ENCODE results near the gene NUAK1. TPM values are rescaled to one million over a fixed set of nuclear protein-coding genes. Genes with fewer than 3 reads are reported as not detected.

The NUAK1 gene
- total RNA-seq, 2 donors from 2014 or later: 16.9 to 30.1 TPM

- no peak for TF ChIP-seq CTCF (IDR thresholded peaks at IDR 0.05)
- Histone ChIP-seq H3K27ac (no peak overlapping the region), H3K4me1 (peaks cover 0 to 54% of the 10 kb centered on the region in 2 donors), H3K9me3 (no peaks in the 10 kb centered on the region), H3K4me3 (no peak overlapping the region), H3K27me3 (no peaks in the 10 kb centered on the region), H3K36me3 (peaks cover 25% of the 10 kb centered on the region)
- no peak for DNase-seq (ENCODE audit: low spot score)
Measured at GRCh38 chr12:106086696-106087095, 52.1 kb downstream of the NUAK1 start.

- Histone ChIP-seq H3K4me3 (no peak overlapping the region), H3K27me3 (no peaks in the 10 kb centered on the region), H3K36me3 (peaks cover 31% of the 10 kb centered on the region), H3K27ac (no peak overlapping the region), H3K9me3 (no peaks in the 10 kb centered on the region), H3K4me1 (peaks cover 0 to 54% of the 10 kb centered on the region in 2 donors)
- no peak for DNase-seq (ENCODE audit: low spot score)
- no peak for TF ChIP-seq CTCF (IDR thresholded peaks at IDR 0.05)
Measured at GRCh38 chr12:106085213-106085612, 53.5 kb downstream of the NUAK1 start.

- Histone ChIP-seq H3K4me3 (no peak overlapping the region), H3K36me3 (peaks cover 31% of the 10 kb centered on the region), H3K27ac (peak overlapping the region in 1 of 2 donors; percentile 31), H3K4me1 (peaks cover 0 to 54% of the 10 kb centered on the region in 2 donors), H3K9me3 (no peaks in the 10 kb centered on the region), H3K27me3 (no peaks in the 10 kb centered on the region)
- no peak for TF ChIP-seq CTCF (IDR thresholded peaks at IDR 0.05)
- DNase-seq (ENCODE audit: low spot score): no peak
Measured at GRCh38 chr12:106084759-106085158, 54.0 kb downstream of the NUAK1 start.

- no peak for DNase-seq (ENCODE audit: low spot score)
- no peak for TF ChIP-seq CTCF (IDR thresholded peaks at IDR 0.05)
- H3K27me3 ChIP-seq: no peaks in the 10 kb centered on the region
- H3K9me3 ChIP-seq: no peaks in the 10 kb centered on the region
- peaks cover 31% of the 10 kb centered on the region for H3K36me3 ChIP-seq
- peak overlapping the region in 1 of 2 donors; percentile 31 for H3K27ac ChIP-seq
- no peak overlapping the region for H3K4me3 ChIP-seq
- H3K4me1 ChIP-seq: peaks cover 0 to 54% of the 10 kb centered on the region in 2 donors
Measured at GRCh38 chr12:106084014-106084671, 54.6 kb downstream of the NUAK1 start.

- peaks cover 0 to 60% of the 10 kb centered on the region in 2 donors for H3K4me1 ChIP-seq
- H3K4me3 ChIP-seq: no peak overlapping the region
- DNase-seq (ENCODE audit: low spot score): no peak
- H3K9me3 ChIP-seq: no peaks in the 10 kb centered on the region
- no peaks in the 10 kb centered on the region for H3K27me3 ChIP-seq
- H3K27ac ChIP-seq: peak overlapping the region in 1 of 2 donors; percentile 85
- TF ChIP-seq CTCF (IDR thresholded peaks at IDR 0.05): no peak
- peaks cover 40% of the 10 kb centered on the region for H3K36me3 ChIP-seq
Measured at GRCh38 chr12:106082216-106083175, 56.3 kb downstream of the NUAK1 start.

Measured in right atrium auricular region (tissue), 2 donors.